ENCODE measurements around the gene SART1. TPM values are rescaled to one million over a fixed set of nuclear protein-coding genes. Genes with fewer than 3 reads are reported as not detected.

Gene SART1
- total and polyA plus RNA-seq, 10 of the 15 experiments (the other 5 are each of a cell fraction or from before 2014, with no cell fraction given) = 6.2 to 60.5 (median 37.4) TPM

GRCh38 chr11:65946655-65947054 is 14.9 kb upstream of the SART1 start:
- no peak for TF ChIP-seq RFX5 (IDR thresholded peaks at IDR 0.05; ENCODE audit: low read depth, low read length)
- TF ChIP-seq KLF5 (IDR thresholded peaks at IDR 0.05; ENCODE audit: partially characterized antibody) = no peak
- no peak for TF ChIP-seq NR2C1 (IDR thresholded peaks at IDR 0.05)
- no peak for TF ChIP-seq CBFB (IDR thresholded peaks at IDR 0.05; ENCODE audit: low read depth)
- no peak for TF ChIP-seq SP1 (IDR thresholded peaks at IDR 0.05; ENCODE audit: low read depth, low read length)
- H2AFZ ChIP-seq (ENCODE audit: control insufficient read depth, low read depth, low read length) = no peak overlapping the region
- ChIA-PET SMC1A (ENCODE audit: uncharacterized antibody, unreplicated experiment) (no interaction called here), CTCF (no interaction called here), RAD21 (ENCODE audit: unreplicated experiment) (no interaction called here), POLR2A (no interaction called here)
- intact Hi-C loops (cut with micrococcal nuclease; ENCODE audit: unreplicated experiment) (no loop called here), in situ Hi-C loops (cut with MboI) (no loop called here)
- ATAC-seq (no peak), DNase-seq (ENCODE audit: low read depth, low spot score) (no peak), FAIRE-seq (no peak)
- peaks cover 2% of the 10 kb centered on the region for H3K4me1 ChIP-seq (ENCODE audit: control insufficient read depth, insufficient read depth, low read length)
- H3K9ac ChIP-seq (ENCODE audit: control insufficient read depth, insufficient read depth, low read length) = no peak overlapping the region
- no peak overlapping the region for H3K4me3 ChIP-seq
- H3K79me2 ChIP-seq (ENCODE audit: control insufficient read depth, insufficient read depth, low read length) = no peaks in the 10 kb centered on the region
- BruUV-seq (replicated peaks) = no TSS peak
- H4K20me1 ChIP-seq (ENCODE audit: control insufficient read depth, insufficient read depth) = no peaks in the 10 kb centered on the region
- 25% methylated on average over 4 of the region's 4 CpGs for WGBS (ENCODE audit: insufficient coverage, insufficient replicate concordance, low lambda C conversion rate, missing lambda C conversion rate)
- H3K27me3 ChIP-seq (replicated peaks in 1 of 2; ENCODE audit: control insufficient read depth in 2 of 2, insufficient read depth in 2 of 2, low read length in 1 of 2) = no peaks in the 10 kb centered on the region
- H3K4me2 ChIP-seq (ENCODE audit: control insufficient read depth, insufficient read depth) = no peak overlapping the region
- H3K27ac ChIP-seq (ENCODE audit: control insufficient read depth, insufficient read depth) = no peak overlapping the region
- H3K9me3 ChIP-seq (replicated peaks; ENCODE audit: control insufficient read depth, insufficient read depth, low read length) = no peaks in the 10 kb centered on the region
- H3K36me3 ChIP-seq (ENCODE audit: control insufficient read depth in 2 of 2, insufficient read depth in 2 of 2, low read length in 1 of 2) = no peaks in the 10 kb centered on the region

- ChIA-PET POLR2A (no interaction called here), CTCF (interaction anchor here (1.0 kb wide), 1 partner anchor 75 kb away, joined by 3 read pairs; no protein-coding TSS in a partner anchor), RAD21 (ENCODE audit: unreplicated experiment) (no interaction called here), SMC1A (ENCODE audit: uncharacterized antibody, unreplicated experiment) (no interaction called here)
- Histone ChIP-seq H3K27ac (ENCODE audit: control insufficient read depth, insufficient read depth) (no peak overlapping the region), H3K9me3 (replicated peaks; ENCODE audit: control insufficient read depth, insufficient read depth, low read length) (no peaks in the 10 kb centered on the region), H3K4me1 (ENCODE audit: control insufficient read depth, insufficient read depth, low read length) (no peaks in the 10 kb centered on the region), H2AFZ (ENCODE audit: control insufficient read depth, low read depth, low read length) (no peak overlapping the region), H3K79me2 (ENCODE audit: control insufficient read depth, insufficient read depth, low read length) (no peaks in the 10 kb centered on the region), H3K27me3 (replicated peaks in 1 of 2; ENCODE audit: control insufficient read depth in 2 of 2, insufficient read depth in 2 of 2, low read length in 1 of 2) (no peaks in the 10 kb centered on the region), H3K36me3 (ENCODE audit: control insufficient read depth in 2 of 2, insufficient read depth in 2 of 2, low read length in 1 of 2) (no peaks in the 10 kb centered on the region), H3K9ac (ENCODE audit: control insufficient read depth, insufficient read depth, low read length) (no peak overlapping the region), H3K4me2 (ENCODE audit: control insufficient read depth, insufficient read depth) (no peak overlapping the region), H4K20me1 (ENCODE audit: control insufficient read depth, insufficient read depth) (no peaks in the 10 kb centered on the region), H3K4me3 (no peak overlapping the region)
- WGBS (ENCODE audit: insufficient coverage, insufficient replicate concordance, low lambda C conversion rate, missing lambda C conversion rate) = 76% methylated on average over 13 of the region's 13 CpGs
- in situ Hi-C loops (cut with MboI) = no loop called here
- DNase-seq (ENCODE audit: low read depth, low spot score) (no peak), FAIRE-seq (no peak), ATAC-seq (no peak)
- BruUV-seq (replicated peaks) = no TSS peak
- intact Hi-C loops (cut with micrococcal nuclease; ENCODE audit: unreplicated experiment) = no loop called here
- TF ChIP-seq CHD2 (IDR thresholded peaks at IDR 0.05; ENCODE audit: borderline replicate concordance, low read depth, low read length) = no peak
- TF ChIP-seq, protein P1, sequence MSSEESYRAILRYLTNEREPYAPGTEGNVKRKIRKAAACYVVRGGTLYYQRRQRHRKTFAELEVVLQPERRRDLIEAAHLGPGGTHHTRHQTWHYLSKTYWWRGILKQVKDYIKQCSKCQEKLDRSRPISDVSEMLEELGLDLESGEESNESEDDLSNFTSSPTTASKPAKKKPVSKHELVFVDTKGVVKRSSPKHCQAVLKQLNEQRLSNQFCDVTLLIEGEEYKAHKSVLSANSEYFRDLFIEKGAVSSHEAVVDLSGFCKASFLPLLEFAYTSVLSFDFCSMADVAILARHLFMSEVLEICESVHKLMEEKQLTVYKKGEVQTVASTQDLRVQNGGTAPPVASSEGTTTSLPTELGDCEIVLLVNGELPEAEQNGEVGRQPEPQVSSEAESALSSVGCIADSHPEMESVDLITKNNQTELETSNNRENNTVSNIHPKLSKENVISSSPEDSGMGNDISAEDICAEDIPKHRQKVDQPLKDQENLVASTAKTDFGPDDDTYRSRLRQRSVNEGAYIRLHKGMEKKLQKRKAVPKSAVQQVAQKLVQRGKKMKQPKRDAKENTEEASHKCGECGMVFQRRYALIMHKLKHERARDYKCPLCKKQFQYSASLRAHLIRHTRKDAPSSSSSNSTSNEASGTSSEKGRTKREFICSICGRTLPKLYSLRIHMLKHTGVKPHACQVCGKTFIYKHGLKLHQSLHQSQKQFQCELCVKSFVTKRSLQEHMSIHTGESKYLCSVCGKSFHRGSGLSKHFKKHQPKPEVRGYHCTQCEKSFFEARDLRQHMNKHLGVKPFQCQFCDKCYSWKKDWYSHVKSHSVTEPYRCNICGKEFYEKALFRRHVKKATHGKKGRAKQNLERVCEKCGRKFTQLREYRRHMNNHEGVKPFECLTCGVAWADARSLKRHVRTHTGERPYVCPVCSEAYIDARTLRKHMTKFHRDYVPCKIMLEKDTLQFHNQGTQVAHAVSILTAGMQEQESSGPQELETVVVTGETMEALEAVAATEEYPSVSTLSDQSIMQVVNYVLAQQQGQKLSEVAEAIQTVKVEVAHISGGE (CRISPR knock-in tag; IDR thresholded peaks at IDR 0.05) = no peak
- no peak for TF ChIP-seq PRDM15 (CRISPR knock-in tag; IDR thresholded peaks at IDR 0.05)
- no peak for TF ChIP-seq KDM1A (IDR thresholded peaks at IDR 0.05; ENCODE audit: borderline replicate concordance)
- no peak for TF ChIP-seq ESRRA (IDR thresholded peaks at IDR 0.05; ENCODE audit: low read length)
- TF ChIP-seq RELA (IDR thresholded peaks at IDR 0.05; ENCODE audit: borderline replicate concordance, partially characterized antibody) = no peak
- TF ChIP-seq YY1 (IDR thresholded peaks at IDR 0.05; ENCODE audit: low read depth, low read length) = no peak
- TF ChIP-seq ZZZ3 (IDR thresholded peaks at IDR 0.05; ENCODE audit: control insufficient read depth, insufficient read length, low read depth) = no peak
These were observed 14.4 kb upstream of the SART1 start for GRCh38 chr11:65947133-65947532.

All from GM12878 (cell line).